Lung (tissue), 12 donors: ENCODE data around the gene MARCHF3. TPM values are rescaled to one million over a fixed set of nuclear protein-coding genes. Genes with fewer than 3 reads are reported as not detected.
A peak's percentile ranks its signal among the peaks of the same experiment; 100 is the strongest.

Source experiments
- ATAC-seq: fragments of 200-7000 bp; cut with Tn5 transposase; one replicate; pipeline ENCODE4 v1.9.1; 2020; ENCODE audit warnings: moderate number of reproducible peaks; ENCODE audit not compliant: insufficient read depth, low FRiP score
- DNase-seq, 3 donors: peaks; one replicate each; pipeline ENCODE4 v3.0.0-alpha.2; 2013 to 2017
- H3K27ac ChIP-seq, 2 donors: one replicate each; pipeline ENCODE4 v1.5.1; 2013; ENCODE audit warnings: mild to moderate bottlenecking in 2 of 2, moderate library complexity in 2 of 2, control low read depth in 1 of 2, inconsistent platforms in 1 of 2, low read depth in 1 of 2, low read length in 1 of 2
- H3K27me3 ChIP-seq, 3 donors: one replicate each; pipeline ENCODE4 v1.5.1; 2013; ENCODE audit warnings: low read length in 2 of 3; ENCODE audit not compliant: control insufficient read depth in 3 of 3, insufficient read depth in 3 of 3
- H3K36me3 ChIP-seq, 4 donors: one replicate each; pipeline ENCODE4 v1.5.1; 2013; ENCODE audit warnings: low read length in 4 of 4, mild to moderate bottlenecking in 1 of 4, moderate library complexity in 1 of 4; ENCODE audit not compliant: control insufficient read depth in 4 of 4, insufficient read depth in 4 of 4
- H3K4me1 ChIP-seq, 5 donors: one replicate each; pipeline ENCODE4 v1.5.1; 2013; ENCODE audit warnings: low read length in 5 of 5, mild to moderate bottlenecking in 2 of 5, moderate library complexity in 1 of 5; ENCODE audit not compliant: control insufficient read depth in 5 of 5, insufficient read depth in 5 of 5
- H3K4me3 ChIP-seq: one replicate; pipeline ENCODE4 v1.5.1; 2013; ENCODE audit warnings: mild to moderate bottlenecking, control low read depth, moderate library complexity
- H3K9ac ChIP-seq, 2 donors: one replicate each; pipeline ENCODE4 v1.5.1; 2013; ENCODE audit warnings: low read length in 2 of 2, control low read depth in 1 of 2; ENCODE audit not compliant: insufficient read depth in 1 of 2
- H3K9me3 ChIP-seq, 4 donors: one replicate each; pipeline ENCODE4 v1.5.1; 2013; ENCODE audit warnings: low read length in 3 of 4, mild to moderate bottlenecking in 1 of 4, moderate library complexity in 1 of 4; ENCODE audit not compliant: control insufficient read depth in 4 of 4, insufficient read depth in 3 of 4
- CTCF ChIP-seq: IDR thresholded peaks from 2 replicates; pipeline ENCODE4 v1.5.1; 2012; ENCODE audit warnings: mild to moderate bottlenecking; ENCODE audit errors: control extremely low read depth, extremely low read depth
- WGBS, 2 donors: extraction: QIAGEN DNeasy Blood & Tissue Kit; methylation state at CpG; one replicate each; pipeline ENCODE4 v1.1.7; 2013; 5-methylcytosine and 5-hydroxymethylcytosine counted together
- polyA plus RNA-seq, 2 donors: library from polyadenylated mRNA; stranded (reverse); fragments of 200-250 nt; gene quantifications; one replicate each; pipeline ENCODE4 v1.2.1, GENCODE V29; 2013
- total RNA-seq, 2 donors: library from RNA; depleted of rRNA in 1 of 2; stranded (reverse); fragments of >200 nt in 1 of 2; gene quantifications; one replicate each; pipeline ENCODE4 v1.2.1, GENCODE V29; 2014 to 2021
- donor health status: control.
- donor health status: control.
- donor health status: Bipolar disorder and iron deficiency.
- donor health status: healthy.
- donor health status: DM: yes; HTN: yes; CAD: no.

MARCHF3 gene
- total and polyA plus RNA-seq, 4 donors = 3.7 to 17.0 (median 13.1) TPM

GRCh38 chr5:127070243-127070642, 39.9 kb upstream of the MARCHF3 start:
- Histone ChIP-seq H3K36me3 (peaks cover 0 to 5% (median 0%) of the 10 kb centered on the region in 4 donors), H3K9me3 (no peaks in the 10 kb centered on the region), H3K9ac (no peak overlapping the region), H3K27ac (peak overlapping the region in 1 of 2 donors; percentile 4), H3K4me1 (peaks cover 0 to 8% (median 0%) of the 10 kb centered on the region in 5 donors), H3K27me3 (no peaks in the 10 kb centered on the region), H3K4me3 (no peak overlapping the region)
- DNase-seq (no peak), ATAC-seq (no peak)
- WGBS, 2 donors = 70 to 73% methylated on average over 2 of the region's 2 CpGs
- TF ChIP-seq CTCF = no peak

- no peaks in the 10 kb centered on the region for H3K9me3 ChIP-seq
- DNase-seq (peak; percentile 50 to 69 (median 64)), ATAC-seq (no peak)
- peaks cover 0 to 5% (median 0%) of the 10 kb centered on the region in 4 donors for H3K36me3 ChIP-seq
- H3K27me3 ChIP-seq = no peaks in the 10 kb centered on the region
- H3K27ac ChIP-seq = peak overlapping the region in 1 of 2 donors; percentile 14
- no peak for TF ChIP-seq CTCF
- 54 to 62% methylated on average over 2 of the region's 2 CpGs for WGBS, 2 donors
- H3K9ac ChIP-seq = no peak overlapping the region
- H3K4me1 ChIP-seq = peaks cover 0 to 8% (median 0%) of the 10 kb centered on the region in 5 donors
- no peak overlapping the region for H3K4me3 ChIP-seq
These were observed 38.3 kb upstream of the MARCHF3 start for GRCh38 chr5:127068493-127069214.

- H3K4me1 ChIP-seq = peaks cover 0 to 8% (median 0%) of the 10 kb centered on the region in 5 donors
- H3K36me3 ChIP-seq = peaks cover 0 to 5% (median 0%) of the 10 kb centered on the region in 4 donors
- no peak overlapping the region for H3K4me3 ChIP-seq
- H3K9ac ChIP-seq = no peak overlapping the region
- no peaks in the 10 kb centered on the region for H3K27me3 ChIP-seq
- DNase-seq (no peak), ATAC-seq (no peak)
- no peaks in the 10 kb centered on the region for H3K9me3 ChIP-seq
- no peak for TF ChIP-seq CTCF
- H3K27ac ChIP-seq = no peak overlapping the region
These were observed 36.4 kb upstream of the MARCHF3 start for GRCh38 chr5:127066721-127067120.
